ENCODE results near the gene NFATC3. TPM values are rescaled to one million over a fixed set of nuclear protein-coding genes. Genes with fewer than 3 reads are reported as not detected.

The NFATC3 gene
- total and polyA plus RNA-seq, 2 donors (not counting 1 experiment from before 2014, with no cell fraction given) = 33.4 to 115 TPM

GRCh38 chr16:68115851-68116250, 30.7 kb downstream of the NFATC3 start:
- H3K27ac Mint-ChIP-seq = no peak overlapping the region
- no CpG with 5 or more reads among the region's 2 CpGs for WGBS (ENCODE audit: insufficient coverage)
- intact Hi-C loops (cut with micrococcal nuclease) = loop anchor here (1.0 kb wide), 2 partner anchors 22 to 46 kb away; no protein-coding TSS in a partner anchor

More at GRCh38 chr16:68115851-68116250, 30.7 kb downstream of the NFATC3 start:
- Histone ChIP-seq H4K20me1 (ENCODE audit: control insufficient read depth, insufficient read depth, low read length, poor library complexity, severe bottlenecking) (peaks cover 84% of the 10 kb centered on the region), H3K27me3 (replicated peaks in 1 of 4; ENCODE audit: control extremely low read depth in 1 of 4, control insufficient read depth in 3 of 4, insufficient read depth in 4 of 4, low read length in 3 of 4) (no peaks in the 10 kb centered on the region), H3K9me3 (ENCODE audit: control extremely low read depth in 1 of 3, control insufficient read depth in 2 of 3, insufficient read depth in 1 of 3, low read length in 2 of 3) (peaks cover 0 to 3% (median 2%) of the 10 kb centered on the region in 3 donors), H3K4me1 (ENCODE audit: control insufficient read depth in 2 of 2, insufficient read depth in 2 of 2, low read length in 2 of 2) (peaks cover 59 to 71% of the 10 kb centered on the region in 2 donors), H3K4me3 (ENCODE audit: control extremely low read depth in 1 of 5, extremely low read depth in 1 of 5, insufficient read depth in 1 of 5, low read depth in 2 of 5, low read length in 4 of 5) (no peak overlapping the region), H3K27ac (ENCODE audit: low read length in 2 of 2) (peak overlapping the region in 1 of 2 donors; percentile 73), H3K9ac (ENCODE audit: low read length) (no peak overlapping the region), H3K36me3 (replicated peaks in 1 of 2; ENCODE audit: control extremely low read depth in 1 of 2, control insufficient read depth in 1 of 2, extremely low read depth in 1 of 2, insufficient read depth in 2 of 2, low read length in 1 of 2) (peaks cover 1 to 3% of the 10 kb centered on the region in 2 experiments), H2AFZ (ENCODE audit: insufficient read depth, low read depth, low read length, poor library complexity, severe bottlenecking) (no peak overlapping the region), H3K79me2 (ENCODE audit: control insufficient read depth, insufficient read depth, low read length) (peaks cover 100% of the 10 kb centered on the region), H3K4me2 (replicated peaks; ENCODE audit: low read depth, low read length, poor library complexity, severe bottlenecking) (no peak overlapping the region)
- Mint-ChIP-seq H3K27me3 (no peaks in the 10 kb centered on the region), H3K4me3 (no peak overlapping the region), H3K4me1 (peaks cover 77% of the 10 kb centered on the region), H3K9me3 (ENCODE audit: insufficient read depth) (peaks cover 7% of the 10 kb centered on the region)
- ATAC-seq (ENCODE audit: low read depth) (no peak), DNase-seq (no peak)
- no peak for TF ChIP-seq EZH2 (IDR thresholded peaks at IDR 0.05; ENCODE audit: borderline replicate concordance, insufficient read depth, low read depth, low read length, poor library complexity, severe bottlenecking)
- TF ChIP-seq, protein P1, sequence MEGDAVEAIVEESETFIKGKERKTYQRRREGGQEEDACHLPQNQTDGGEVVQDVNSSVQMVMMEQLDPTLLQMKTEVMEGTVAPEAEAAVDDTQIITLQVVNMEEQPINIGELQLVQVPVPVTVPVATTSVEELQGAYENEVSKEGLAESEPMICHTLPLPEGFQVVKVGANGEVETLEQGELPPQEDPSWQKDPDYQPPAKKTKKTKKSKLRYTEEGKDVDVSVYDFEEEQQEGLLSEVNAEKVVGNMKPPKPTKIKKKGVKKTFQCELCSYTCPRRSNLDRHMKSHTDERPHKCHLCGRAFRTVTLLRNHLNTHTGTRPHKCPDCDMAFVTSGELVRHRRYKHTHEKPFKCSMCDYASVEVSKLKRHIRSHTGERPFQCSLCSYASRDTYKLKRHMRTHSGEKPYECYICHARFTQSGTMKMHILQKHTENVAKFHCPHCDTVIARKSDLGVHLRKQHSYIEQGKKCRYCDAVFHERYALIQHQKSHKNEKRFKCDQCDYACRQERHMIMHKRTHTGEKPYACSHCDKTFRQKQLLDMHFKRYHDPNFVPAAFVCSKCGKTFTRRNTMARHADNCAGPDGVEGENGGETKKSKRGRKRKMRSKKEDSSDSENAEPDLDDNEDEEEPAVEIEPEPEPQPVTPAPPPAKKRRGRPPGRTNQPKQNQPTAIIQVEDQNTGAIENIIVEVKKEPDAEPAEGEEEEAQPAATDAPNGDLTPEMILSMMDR (IDR thresholded peaks at IDR 0.05) = no peak
- CTCF ChIA-PET = interaction anchor here (0.8 to 2.6 kb wide), 3 partner anchors 29 to 75 kb away, joined by 3 to 9 read pairs (median 3); no protein-coding TSS in a partner anchor
- POLR2A ChIA-PET = no interaction called here

Measured in B cell (primary cell).